ENCODE measurements around the gene CABP1.

DNA sequence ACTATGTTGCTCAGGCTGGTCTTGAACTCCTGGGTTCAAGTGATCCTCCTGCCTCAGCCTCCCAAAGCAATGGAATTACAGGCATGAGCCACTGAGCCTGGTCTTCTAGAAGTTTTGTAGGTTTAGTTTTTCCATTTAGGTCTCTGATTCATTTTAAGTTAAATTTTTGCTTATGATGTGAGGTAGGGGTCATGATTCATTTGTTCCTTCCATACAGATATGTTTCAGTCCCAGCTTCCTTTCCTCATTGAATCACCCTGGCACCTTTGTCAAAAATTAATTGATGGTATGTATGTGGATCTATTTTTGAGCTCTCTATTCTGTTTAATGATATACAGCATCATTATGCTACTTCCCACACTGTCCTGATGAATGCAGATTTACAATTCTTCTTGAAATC, 25.6 kb upstream of the CABP1 start:
- TF ChIP-seq, protein P1, sequence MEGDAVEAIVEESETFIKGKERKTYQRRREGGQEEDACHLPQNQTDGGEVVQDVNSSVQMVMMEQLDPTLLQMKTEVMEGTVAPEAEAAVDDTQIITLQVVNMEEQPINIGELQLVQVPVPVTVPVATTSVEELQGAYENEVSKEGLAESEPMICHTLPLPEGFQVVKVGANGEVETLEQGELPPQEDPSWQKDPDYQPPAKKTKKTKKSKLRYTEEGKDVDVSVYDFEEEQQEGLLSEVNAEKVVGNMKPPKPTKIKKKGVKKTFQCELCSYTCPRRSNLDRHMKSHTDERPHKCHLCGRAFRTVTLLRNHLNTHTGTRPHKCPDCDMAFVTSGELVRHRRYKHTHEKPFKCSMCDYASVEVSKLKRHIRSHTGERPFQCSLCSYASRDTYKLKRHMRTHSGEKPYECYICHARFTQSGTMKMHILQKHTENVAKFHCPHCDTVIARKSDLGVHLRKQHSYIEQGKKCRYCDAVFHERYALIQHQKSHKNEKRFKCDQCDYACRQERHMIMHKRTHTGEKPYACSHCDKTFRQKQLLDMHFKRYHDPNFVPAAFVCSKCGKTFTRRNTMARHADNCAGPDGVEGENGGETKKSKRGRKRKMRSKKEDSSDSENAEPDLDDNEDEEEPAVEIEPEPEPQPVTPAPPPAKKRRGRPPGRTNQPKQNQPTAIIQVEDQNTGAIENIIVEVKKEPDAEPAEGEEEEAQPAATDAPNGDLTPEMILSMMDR (IDR thresholded peaks at IDR 0.05) = no peak
- no peak for TF ChIP-seq EZH2 (IDR thresholded peaks at IDR 0.05; ENCODE audit: borderline replicate concordance, insufficient read depth, low read depth, low read length, poor library complexity, severe bottlenecking)

Measured in B cell (primary cell).